A673 (cell line): ENCODE results near the gene TTC27. TPM values are rescaled to one million over a fixed set of nuclear protein-coding genes. Genes with fewer than 3 reads are reported as not detected.

Experiments used
- BruUV-seq: library from RNA; stranded (reverse); fragments of 400-500 nt; replicated peaks from 2 replicates; lab custom pipeline; 2021; lab: Mats Ljungman, UMichigan
- CTCF ChIA-PET: fragments of 300-600 bp; sonication (Branson Sonifier 250); formaldehyde crosslinking; loops from one replicate; lab custom pipeline; 2022; ENCODE audit warnings: antibody characterized with exemption; lab: Charles Lee
- POLR2A ChIA-PET: fragments of 300-600 bp; sonication (Branson Sonifier 250); formaldehyde crosslinking; loops from one replicate; lab custom pipeline; 2022; ENCODE audit warnings: antibody characterized with exemption; ENCODE audit not compliant: low non-redundant PET; lab: Charles Lee
- DNase-seq: peaks from one replicate; pipeline ENCODE4 v3.0.0-alpha.2; 2015; ENCODE audit warnings: low spot score
- H3K27ac ChIP-seq: fragments of 200-600 bp; sonication (generic); 2 replicates; pipeline ENCODE4 v1.5.1; 2016; ENCODE audit warnings: mixed run types, low read depth, mild to moderate bottlenecking, mixed read lengths, antibody characterized with exemption, low read length; ENCODE audit not compliant: poor library complexity, severe bottlenecking
- H3K27me3 ChIP-seq: fragments of 200-600 bp; sonication (generic); replicated peaks from 2 replicates; pipeline ENCODE4 v1.6.1; 2017; ENCODE audit warnings: mixed run types, low read depth, mild to moderate bottlenecking, mixed read lengths, antibody characterized with exemption, low read length; ENCODE audit not compliant: insufficient read depth, poor library complexity
- H3K36me3 ChIP-seq: fragments of 200-600 bp; sonication (generic); 2 replicates; pipeline ENCODE4 v1.6.1; 2016; ENCODE audit warnings: mixed run types, mild to moderate bottlenecking, mixed read lengths, antibody characterized with exemption, low read length; ENCODE audit not compliant: insufficient read depth, poor library complexity, severe bottlenecking
- H3K4me1 ChIP-seq: fragments of 200-600 bp; sonication (generic); 2 replicates; pipeline ENCODE4 v1.6.1; 2017; ENCODE audit warnings: mixed run types, mild to moderate bottlenecking, mixed read lengths, antibody characterized with exemption, low read length; ENCODE audit not compliant: insufficient read depth, poor library complexity, severe bottlenecking
- H3K4me3 ChIP-seq: fragments of 200-600 bp; sonication (generic); 2 replicates; pipeline ENCODE4 v1.5.1; 2016; ENCODE audit warnings: low read depth, mixed run types, mild to moderate bottlenecking, mixed read lengths, low read length; ENCODE audit not compliant: poor library complexity, severe bottlenecking
- H3K9me3 ChIP-seq: fragments of 200-600 bp; sonication (generic); 2 replicates; pipeline ENCODE4 v1.6.1; 2016; ENCODE audit warnings: mixed run types, low read depth, mild to moderate bottlenecking, mixed read lengths, antibody characterized with exemption, low read length; ENCODE audit not compliant: poor library complexity, severe bottlenecking
- CTCF ChIP-seq: fragments of 300-800, 200-600 bp; sonication (generic); conservative IDR thresholded peaks from 2 replicates; pipeline ENCODE4 v1.5.1; 2017; ENCODE audit warnings: low read depth, mild to moderate bottlenecking, antibody characterized with exemption, low read length, moderate library complexity, mixed read lengths
- EZH2 ChIP-seq: fragments of 200-600 bp; sonication (generic); IDR thresholded peaks from 2 replicates; pipeline ENCODE4 v1.6.1; 2017; ENCODE audit warnings: borderline replicate concordance, low read depth, mild to moderate bottlenecking, mixed read lengths, antibody characterized with exemption, low read length; ENCODE audit not compliant: poor library complexity, severe bottlenecking
- intact Hi-C: fragments of 100-400 bp; cut with micrococcal nuclease; formaldehyde crosslinking; loops from one replicate; pipeline ENCODE4 v1.10.0; 2022; ENCODE audit not compliant: unreplicated experiment
- total RNA-seq: library from RNA; stranded (reverse); gene quantifications from 2 replicates; pipeline ENCODE4 v1.2.3, GENCODE V29; 2021

The TTC27 gene
- total RNA-seq, 1 experiment from 2014 or later: 29.8 TPM

- Histone ChIP-seq H3K4me1 (peaks cover 15% of the 10 kb centered on the region), H3K9me3 (peaks cover 4% of the 10 kb centered on the region), H3K36me3 (no peaks in the 10 kb centered on the region), H3K27me3 (no peaks in the 10 kb centered on the region), H3K27ac (no peak overlapping the region), H3K4me3 (no peak overlapping the region)
- intact Hi-C loops: no loop called here
- BruUV-seq: no TSS peak
- no peak for TF ChIP-seq EZH2
- no peak for TF ChIP-seq CTCF
- peak; percentile 61 for DNase-seq
- POLR2A ChIA-PET: no interaction called here
- CTCF ChIA-PET: no interaction called here
Observed at GRCh38 chr2:32711219-32711618, 83.4 kb downstream of the TTC27 start.

GRCh38 chr2:32711908-32712501 is 84.2 kb downstream of the TTC27 start:
- BruUV-seq: no TSS peak

GRCh38 chr2:32712870-32713269 is 85.0 kb downstream of the TTC27 start:
- Histone ChIP-seq H3K36me3 (no peaks in the 10 kb centered on the region), H3K27ac (no peak overlapping the region), H3K9me3 (peaks cover 4% of the 10 kb centered on the region), H3K27me3 (no peaks in the 10 kb centered on the region), H3K4me3 (no peak overlapping the region), H3K4me1 (peaks cover 15% of the 10 kb centered on the region)
- POLR2A ChIA-PET: no interaction called here
- CTCF ChIA-PET: no interaction called here
- TF ChIP-seq CTCF: no peak
- no peak for TF ChIP-seq EZH2
- intact Hi-C loops: no loop called here
- BruUV-seq: no TSS peak
- no peak for DNase-seq

More at GRCh38 chr2:32711908-32712501, 84.2 kb downstream of the TTC27 start:
- Histone ChIP-seq H3K36me3 (no peaks in the 10 kb centered on the region), H3K4me3 (no peak overlapping the region), H3K4me1 (peaks cover 15% of the 10 kb centered on the region), H3K27me3 (no peaks in the 10 kb centered on the region), H3K27ac (no peak overlapping the region), H3K9me3 (peaks cover 4% of the 10 kb centered on the region)
- TF ChIP-seq CTCF: no peak
- TF ChIP-seq EZH2: no peak
- CTCF ChIA-PET: no interaction called here
- no peak for DNase-seq
- POLR2A ChIA-PET: no interaction called here
- intact Hi-C loops: no loop called here
